ENCODE data around the gene DOCK1.
"Not testable (repeated sequence)": the region's sequence is repeated elsewhere in the genome, so short reads cannot be mapped to it uniquely, and the experiment has no call there.

Gene DOCK1

DNA sequence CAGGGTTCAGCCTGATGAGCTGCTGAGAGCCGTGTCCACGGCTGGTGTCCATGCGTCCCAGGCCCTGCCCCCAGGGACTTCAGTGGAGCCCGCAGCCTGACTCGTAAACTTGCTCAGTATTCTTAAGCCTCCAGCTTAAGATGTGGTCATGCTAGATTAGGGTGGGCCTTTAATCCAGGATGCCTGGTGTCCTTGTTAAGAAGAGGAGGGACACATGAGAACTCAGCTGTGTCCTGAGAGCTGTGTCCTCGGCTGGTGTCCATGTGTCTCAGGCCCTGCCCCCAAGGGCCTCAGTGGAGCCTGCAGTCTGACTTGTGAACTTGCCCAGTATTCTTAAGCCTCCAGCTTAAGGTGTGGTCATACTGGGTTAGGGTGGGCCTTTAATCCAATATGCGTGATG lies 23.0 kb downstream of the DOCK1 start:
- DNase-seq, result no peak

DNA sequence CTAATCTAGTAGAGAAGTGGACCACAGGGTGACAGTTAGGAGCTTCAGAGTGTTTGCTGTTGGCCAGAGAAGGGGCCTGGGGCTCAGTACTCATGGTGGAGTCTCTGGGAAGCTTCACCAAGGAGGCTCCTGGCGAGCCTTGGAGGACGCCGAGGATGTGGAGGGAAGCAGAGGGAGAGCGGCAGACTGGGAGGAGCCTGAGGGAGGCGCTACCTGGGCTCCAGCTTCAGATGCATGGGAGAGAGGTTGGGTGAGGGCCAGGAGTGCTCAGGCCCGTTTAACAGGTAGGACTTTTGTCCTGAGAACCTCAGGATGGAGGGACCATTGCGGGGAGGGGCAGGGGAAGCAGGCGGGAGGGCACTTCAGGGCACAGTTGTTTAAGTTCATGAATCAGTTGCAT lies 24.2 kb downstream of the DOCK1 start:
- DNase-seq, result no peak

DNA sequence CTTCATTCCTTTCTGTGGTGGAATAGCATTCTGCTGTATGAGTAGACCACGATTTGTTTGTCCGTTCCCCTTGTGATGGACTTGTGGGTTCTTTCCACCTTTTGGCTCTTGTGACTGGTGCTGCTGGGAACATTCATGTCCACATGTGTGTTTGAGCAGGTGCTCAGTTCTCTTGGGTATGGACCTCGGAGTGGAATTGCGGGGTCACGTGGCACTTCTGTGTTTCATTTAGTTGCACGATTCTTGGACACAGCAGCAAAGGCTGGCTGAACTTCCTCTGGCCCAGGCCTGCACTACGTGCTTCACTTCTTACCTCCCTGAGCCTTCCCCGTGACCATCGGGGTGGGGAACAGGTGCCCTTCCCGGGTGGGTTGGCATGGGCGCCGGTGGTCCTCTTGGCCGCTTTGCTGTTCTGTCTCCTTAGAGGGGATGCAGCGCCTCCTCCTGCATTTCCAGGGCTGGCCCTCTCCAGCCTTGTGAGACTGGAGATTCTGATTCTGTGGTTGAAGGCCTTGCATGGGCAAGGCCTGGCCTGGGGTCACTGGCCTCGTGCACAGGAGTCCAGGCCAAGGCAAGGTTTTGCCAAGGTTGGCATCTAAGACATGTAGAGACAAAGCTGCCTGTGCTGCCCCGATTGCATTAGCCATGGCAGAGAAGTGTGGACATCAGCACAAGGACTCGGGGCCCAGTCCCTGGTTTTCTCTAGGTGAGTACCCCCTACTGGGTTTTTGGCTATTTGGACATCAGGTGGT lies 25.1 kb downstream of the DOCK1 start:
- no peak for DNase-seq

DNA sequence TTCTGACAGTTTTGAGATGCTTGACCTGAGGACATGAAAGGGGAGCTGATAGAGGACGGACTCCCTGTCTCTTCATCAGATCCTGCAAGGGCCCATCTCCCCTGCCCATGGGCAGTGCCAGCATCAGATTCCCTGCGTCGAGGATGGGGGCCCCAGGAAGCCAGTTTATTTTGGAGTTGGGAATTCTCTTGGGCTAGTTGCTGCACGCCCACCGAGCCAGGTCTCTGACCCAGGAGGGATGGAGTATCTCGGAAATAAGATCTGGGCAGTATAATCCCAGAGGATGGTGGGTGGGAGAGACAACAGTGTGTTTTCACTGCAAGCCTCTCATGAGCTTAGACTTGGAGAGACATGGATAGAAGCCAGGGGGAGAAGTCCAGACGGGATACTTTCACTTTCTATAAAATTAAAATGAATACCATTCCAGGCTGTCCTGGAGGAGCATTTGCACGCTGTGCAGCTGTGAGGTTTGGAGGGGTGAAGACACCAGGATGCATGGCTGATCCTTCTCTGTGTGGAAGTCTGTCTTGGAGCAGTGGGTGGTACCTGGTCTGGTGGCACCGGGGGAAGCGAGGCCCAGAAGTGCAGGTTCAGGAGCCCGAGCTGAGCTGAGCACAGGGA lies 25.8 kb downstream of the DOCK1 start:
- DNase-seq, result no peak

DNA sequence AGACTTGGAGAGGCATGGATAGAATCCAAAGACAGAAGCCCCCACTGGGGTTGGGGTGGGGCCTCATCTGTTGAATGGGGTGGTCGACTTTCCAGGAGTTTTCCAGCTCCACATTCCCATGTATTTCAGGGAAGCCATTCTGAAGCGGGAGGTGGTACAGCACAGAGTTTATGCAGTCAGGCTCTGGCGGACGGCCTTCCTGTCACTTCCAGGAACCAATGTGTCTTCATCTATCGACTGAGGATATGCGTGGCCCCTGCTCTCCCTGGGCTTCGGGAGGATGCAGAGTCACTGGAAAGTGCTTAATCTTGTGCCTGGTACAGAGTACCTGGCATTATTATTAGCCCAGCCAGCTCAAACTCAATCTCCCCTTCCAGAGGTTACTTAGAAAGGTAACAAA lies 26.3 kb downstream of the DOCK1 start:
- no peak for DNase-seq

DNA sequence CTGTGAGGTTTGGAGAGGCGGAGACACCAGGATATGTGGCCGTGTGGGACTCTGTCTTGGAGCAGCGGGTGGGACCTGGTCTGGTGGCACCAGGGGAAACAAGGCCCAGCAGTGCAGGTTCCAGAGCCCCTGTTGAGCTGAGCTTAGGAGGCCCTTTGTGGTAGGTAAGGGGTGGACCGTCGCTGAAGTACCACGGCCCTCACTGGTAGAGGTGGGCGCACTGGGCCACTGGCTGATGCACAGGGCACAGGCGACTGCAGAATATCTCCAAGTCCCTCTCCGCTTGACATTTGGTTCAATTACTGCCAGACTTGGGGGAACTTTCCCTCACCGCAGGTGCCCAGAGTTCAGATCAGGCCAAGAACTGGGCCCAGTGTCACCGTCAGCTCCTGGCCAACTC lies 27.3 kb downstream of the DOCK1 start:
- no peak for DNase-seq

DNA sequence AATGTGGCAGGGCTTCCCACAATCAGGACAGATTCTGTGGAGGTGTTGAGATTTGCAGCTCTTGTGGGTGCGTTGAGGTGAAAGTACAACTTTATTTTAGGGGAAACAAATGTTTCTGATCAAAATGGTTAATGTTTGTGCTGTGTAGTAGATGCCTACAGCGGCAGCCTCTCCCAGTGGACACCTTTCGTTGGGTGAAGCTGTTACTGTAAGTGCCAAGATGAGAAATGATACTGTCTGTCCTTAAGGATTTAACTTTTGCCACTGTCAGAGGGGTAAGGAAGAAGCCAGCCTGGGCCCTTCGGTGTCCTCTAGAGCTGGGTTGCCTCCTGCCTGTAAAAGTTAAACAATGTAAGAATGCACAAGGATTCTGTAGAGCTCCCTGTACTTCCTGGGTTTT lies 27.9 kb downstream of the DOCK1 start:
- DNase-seq, result no peak

DNA sequence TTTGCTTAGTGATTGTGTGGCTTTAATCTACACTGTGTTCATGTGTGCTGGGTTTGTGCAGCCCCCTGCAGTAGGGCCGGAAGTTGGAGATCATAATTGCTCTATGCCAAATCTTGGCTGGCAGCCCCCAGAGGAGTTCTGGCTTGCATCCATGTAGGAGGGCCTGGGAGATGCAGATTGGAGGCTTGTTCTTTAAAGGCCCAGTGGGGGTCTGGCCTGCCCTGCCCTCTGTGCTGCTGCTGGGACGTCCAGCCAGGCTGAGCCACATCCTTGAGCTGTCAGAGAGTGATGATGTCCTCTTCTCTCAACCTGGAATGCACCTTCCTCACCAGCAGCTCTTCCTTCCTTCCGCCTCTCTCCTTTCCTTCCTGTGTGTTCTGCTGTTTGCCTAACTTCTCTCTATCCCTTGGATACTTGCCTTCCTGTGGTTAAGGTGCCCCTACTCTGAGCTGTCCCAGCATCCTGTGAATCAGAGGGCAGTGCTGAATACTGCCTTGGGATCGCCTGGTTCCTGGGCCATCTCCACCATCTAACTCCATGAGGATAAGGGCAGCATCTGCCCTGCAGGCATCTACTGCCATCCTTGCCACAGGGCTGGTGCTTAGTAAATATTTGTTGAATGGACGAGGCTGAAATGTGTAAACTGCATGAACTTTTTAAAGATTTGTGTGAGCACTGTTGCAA lies 30.2 kb downstream of the DOCK1 start:
- no peak for DNase-seq

DNA sequence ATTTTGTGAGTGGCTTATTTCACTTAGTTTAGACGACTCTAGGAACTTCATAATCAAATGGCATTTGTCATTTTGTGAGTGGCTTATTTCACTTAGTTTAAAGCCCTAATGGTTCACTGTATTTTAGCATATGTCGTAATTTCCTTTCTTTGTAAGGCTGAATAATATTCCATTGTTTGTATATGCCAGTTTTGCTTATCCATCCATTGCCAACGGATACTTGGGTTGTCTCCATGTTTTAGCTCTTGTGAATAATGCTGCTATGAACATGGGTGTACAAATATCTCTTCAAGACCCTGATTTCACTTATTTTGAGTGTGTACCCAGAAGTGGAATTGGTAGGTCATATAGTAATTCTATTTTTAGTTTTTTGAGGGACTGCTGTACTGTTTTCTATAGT lies 31.8 kb downstream of the DOCK1 start:
- no peak for DNase-seq

DNA sequence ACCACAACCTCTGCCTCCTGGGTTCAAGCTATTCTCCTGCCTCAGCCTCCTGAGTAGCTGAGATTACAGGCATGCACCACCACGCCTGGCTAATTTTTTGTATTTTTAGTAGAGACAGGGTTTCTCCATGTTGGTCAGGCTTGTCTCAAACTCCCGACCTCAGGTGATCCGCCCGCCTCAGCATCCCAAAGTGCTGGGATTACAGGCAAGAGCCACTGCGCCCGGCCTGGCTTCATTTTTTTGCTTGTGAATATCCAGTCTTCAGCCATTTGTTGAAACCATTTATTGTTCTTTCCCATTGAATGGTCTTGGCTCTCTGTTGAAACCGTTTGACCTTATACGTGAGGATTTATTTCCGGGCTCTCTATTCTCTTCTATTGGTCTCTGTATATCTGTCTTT lies 32.9 kb downstream of the DOCK1 start:
- DNase-seq, result not testable (repeated sequence)

DNA sequence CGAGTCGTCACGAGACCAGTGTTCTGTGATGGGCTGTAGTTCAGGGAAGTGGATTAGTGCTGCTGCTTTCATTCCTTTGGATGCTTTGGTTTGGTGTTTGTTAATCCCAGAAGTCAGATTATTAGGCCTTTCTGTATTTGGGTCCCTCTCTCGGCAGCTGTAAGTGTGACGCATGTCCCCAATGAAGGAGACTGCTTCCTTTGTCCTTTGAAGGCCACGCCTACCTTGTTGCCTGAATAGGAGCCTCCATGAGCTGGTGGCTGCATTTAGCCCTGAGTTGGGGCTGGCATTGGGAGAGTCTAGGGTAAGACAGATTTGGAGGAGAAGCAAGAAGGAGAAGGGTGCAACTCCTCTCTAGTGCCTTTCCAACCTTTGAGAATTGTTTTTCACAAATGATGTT lies 34.5 kb downstream of the DOCK1 start:
- no peak for DNase-seq

DNA sequence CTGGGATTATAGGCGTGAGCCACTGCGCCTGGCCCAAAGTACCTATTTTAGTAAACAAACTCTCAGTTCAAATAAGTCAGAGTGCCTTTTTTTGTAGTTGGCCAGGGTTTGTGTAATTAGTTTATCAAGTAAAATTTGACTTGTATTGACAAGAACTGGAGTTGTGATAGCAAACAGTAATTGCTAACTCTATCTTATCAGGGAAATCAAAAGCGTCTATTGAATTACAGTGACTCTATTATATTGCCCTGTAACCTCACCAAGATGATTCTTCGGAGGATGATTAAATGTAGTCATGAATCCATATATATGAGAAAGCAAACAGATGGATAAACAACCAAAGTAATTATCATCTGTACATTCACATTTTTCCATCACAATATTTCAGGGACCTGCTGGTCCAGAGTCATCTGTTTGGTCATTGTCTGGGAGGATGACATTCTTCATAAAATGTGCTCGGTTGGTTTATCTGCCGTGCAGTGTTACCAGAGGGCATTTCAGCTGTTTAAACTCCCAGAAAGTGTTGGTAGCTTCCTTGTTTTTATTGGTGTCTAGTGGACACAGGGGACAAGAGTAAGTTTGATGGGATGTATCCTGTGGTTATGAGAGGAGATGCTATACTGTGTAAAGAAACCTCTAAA lies 35.6 kb downstream of the DOCK1 start:
- no peak for DNase-seq

DNA sequence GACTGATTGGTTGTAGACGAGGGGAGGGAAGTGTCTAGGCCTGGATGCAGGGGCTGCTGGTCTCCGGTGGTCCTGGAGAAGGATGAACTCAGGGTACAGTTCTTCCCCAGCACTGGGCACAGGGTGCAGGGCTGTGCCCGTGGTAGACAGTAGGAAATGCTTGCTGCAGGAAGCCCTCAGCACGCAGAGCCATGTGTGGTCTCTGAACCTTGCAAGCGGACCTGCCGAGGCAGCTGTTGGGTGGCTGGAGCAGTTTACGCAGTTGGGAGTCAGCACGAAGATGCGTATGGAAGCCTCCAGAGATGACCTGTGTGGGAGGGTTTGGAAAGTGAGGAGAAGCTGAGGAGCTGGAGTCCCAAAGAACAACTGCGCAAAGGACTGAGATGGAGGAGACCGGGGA lies 39.0 kb downstream of the DOCK1 start:
- DNase-seq, result no peak

DNA sequence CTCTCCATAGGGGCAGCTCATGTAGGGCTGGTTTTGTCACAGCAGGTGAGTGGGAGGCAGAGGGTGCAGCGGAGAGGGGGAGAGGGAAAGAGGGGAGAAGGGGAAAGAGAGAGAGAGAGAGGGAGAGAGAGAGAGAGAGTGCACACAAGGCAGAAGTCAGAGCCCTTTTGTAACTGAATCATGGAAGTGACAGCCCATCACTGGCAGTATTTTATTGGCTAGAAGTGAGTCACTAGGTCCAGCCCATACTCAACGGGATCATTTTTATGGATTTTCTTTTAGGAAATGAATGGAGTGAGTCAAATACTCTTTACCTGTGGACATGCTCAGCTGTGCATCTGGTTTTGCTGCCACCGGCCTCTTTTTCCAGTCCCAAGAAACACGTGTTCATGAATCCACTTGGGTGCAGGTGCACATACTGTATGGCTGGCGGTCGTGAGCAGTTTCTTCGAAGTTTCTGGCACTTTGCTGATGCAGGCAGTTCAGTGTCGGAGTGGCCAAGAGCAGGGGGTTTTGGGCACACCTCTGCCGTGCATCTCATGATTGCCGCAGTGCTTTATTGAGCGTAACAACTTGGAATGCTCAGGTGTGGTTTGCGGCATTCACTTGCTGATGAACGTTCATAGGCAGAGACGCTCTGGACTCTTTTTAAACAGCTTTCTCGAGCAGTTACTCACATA lies 40.3 kb downstream of the DOCK1 start:
- DNase-seq, result no peak

DNA sequence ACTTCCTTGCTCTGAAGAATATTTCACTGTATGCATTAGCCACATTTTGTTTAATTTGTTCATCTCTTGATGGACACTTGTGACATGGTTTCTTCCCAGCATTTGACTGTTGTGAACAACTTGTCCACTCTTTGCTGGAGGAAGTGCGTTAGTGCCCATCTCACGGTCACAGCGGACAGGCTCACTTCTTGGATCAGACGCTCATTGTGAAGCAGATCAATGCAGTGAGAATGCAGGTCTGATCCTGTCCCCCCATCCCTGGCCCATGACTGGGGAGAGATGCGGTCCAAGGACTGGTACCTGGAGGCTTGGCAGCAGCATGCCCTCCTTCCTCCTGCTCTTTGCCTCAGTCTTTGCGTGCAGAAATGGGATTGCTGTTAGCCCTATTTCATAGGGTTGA lies 41.5 kb downstream of the DOCK1 start:
- no peak for DNase-seq

DNA sequence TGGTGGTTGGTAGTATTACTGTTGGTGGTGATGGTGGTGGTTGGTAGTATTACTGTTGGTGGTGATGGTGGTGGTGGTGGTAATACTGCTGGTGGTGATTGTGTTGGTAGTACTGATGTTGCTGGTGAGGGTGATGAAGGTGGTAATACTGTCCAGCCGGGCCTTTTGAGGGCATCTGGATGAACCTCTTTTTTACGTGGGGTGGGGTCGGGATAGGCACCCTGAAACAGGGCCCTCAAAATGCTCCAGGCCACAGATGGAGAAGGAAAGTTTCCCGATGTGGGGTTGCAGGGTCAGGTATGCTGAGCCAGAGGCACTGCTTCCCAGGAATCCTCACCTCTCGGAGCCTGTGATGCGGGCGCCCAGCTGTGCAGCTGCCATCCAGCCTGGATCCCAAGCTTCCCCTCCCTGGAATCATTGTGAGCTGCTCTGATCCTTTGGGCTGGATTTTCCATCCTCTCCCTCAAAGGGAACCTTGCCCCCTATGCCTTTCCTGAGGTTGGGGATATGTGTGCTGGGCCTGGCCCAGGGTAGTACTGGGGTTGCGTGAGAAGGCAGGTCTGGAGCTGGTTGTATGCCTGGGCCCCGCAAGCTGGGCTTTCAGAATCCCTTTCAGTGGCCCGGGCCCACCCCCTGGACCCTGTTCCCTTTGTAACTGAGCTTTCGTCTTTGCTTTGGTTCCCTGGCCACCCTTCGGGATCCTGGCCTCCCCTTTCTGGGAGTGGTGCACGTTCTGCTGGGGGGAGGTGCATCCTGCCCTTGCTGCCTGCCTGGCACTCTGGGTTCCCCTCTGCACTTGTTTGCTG lies 43.3 kb downstream of the DOCK1 start:
- DNase-seq, result no peak

DNA sequence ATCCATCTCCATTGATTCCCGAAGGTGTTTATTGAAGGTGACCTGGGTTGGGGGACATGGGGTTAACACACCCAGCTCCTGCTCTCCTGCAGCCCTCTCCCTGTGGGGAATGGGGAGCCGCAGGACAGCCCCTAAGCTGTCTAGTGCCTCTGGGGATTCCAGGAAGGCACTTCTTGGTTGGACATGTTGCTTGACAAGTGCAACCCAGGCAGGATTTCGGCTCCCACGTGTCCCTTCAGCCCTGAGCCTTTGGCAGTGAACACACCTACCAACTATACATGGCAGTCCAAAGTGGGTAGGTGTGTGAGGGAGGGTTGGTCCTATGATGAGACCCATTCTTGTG lies 43.9 kb downstream of the DOCK1 start:
- DNase-seq, result no peak

DNA sequence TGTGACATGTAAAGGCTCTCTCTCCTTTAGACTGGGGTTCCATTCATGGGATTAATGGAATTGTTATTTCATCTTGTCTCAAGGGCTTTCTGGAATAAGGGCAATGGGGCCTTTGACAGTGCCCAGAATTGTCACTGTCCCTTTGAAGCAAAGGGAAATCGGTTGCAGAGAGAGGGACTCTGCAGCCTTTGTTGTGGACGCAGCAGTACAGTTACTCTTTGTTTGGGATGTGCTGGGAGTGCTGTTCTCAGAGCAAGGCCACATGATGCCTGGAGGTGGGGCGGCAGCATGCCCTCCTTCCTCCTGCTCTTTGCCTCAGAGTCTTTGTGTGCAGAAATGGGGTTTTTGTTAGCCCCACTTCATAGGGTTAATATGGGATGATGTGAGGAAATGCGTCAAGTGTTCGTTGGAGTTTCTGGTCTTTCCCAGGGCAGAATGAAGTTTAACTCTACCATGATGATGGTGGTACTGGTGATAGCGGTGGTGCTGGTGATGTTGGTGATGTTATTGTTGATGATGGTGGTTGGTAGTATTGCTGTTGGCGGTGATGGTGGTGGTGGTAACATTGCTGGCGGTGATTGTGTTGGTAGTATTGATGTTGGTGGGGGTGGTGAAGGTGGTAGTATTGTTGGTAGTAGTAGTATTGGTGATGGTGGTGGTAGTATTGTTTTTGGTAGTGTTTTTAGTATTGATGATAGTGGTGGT lies 45.3 kb downstream of the DOCK1 start:
- no peak for DNase-seq

DNA sequence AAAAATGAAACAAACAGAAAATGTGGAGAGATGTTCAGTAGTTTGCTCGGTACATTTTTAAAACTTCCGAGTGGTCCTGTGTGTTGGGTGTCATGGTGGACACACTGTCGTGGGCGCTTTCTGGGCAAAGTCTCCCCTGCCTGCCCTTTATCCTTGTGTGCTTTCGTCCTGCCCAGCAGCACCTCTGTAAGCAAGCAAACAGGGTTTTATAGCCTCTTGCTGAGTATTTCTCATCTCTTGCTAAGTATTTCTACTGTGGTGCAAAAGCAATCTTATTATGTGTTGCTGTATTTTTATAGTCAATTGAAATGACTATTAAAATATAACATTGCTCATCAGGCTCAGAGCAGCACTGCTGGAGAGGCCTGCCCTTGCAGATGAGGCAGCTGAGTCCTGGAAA lies 48.7 kb downstream of the DOCK1 start:
- no peak for DNase-seq

DNA sequence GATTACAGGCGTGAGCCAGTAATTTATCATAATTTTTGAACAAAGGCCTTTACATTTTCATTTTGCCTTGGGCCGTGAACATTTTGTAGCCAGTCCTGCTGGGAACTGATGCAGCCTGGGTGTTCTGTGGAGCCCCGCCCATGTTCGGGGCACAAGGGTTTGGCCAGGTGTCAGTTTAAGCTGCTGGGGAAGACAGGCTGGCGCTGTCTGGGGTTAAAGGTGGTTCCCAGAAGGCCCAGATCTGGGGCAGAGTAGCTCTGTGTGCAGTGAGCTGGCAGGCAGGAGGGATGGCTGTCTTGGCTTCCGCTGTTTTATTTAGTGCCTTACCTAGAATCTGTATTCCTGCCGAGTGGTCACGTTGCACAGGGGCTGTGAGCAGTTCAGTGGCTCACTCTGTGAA lies 50.2 kb downstream of the DOCK1 start:
- no peak for DNase-seq

DNA sequence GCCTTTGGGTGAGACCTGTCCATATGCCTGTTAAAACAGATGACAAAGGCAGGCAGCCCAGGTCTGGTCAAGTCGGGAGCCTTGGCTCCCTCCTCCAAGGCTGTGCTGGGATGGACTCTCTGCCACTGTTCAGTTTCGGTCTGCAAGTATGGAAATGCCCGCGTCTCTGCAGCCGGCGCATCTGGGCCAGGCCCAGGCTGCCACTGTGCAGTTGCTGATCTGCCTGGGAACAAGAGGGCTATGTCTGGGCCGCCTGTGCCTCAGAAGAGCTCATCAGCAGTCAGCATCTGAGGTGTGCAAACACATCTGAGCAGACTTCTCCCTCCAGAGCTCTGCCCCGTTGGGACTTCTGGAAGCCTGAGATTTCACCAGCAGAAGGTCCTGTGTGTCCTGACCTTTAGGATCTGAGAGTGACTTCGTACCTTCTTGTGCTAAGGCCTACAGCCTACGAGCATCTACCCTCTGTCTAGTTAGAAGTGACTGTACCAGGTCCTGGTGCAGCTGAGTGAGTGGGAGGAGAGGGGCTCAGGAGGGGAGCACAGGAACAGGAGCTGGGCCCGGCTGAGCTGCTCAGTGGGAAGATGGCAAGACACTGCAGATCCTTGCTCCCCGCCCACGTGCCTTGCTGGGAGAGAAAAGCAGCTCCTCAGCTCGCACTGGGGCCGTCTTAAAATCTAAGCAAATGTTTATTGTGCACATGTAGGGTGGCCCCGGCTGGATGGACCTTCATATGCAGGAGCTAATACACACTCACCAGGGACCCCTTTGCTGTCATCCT lies 50.9 kb downstream of the DOCK1 start:
- no peak for DNase-seq
